Liver (tissue), 9 donors: ENCODE data around the gene CNP. TPM values are rescaled to one million over a fixed set of nuclear protein-coding genes. Genes with fewer than 3 reads are reported as not detected.

Source experiments
- DNase-seq: peaks from one replicate; pipeline ENCODE4 v3.0.0-alpha.2; 2017; ENCODE audit warnings: low spot score
- H3K27ac ChIP-seq, 2 donors: one replicate each; pipeline ENCODE4 v1.7.0; 2013; ENCODE audit warnings: inconsistent platforms in 2 of 2, low read length in 2 of 2, control low read depth in 1 of 2, low read depth in 1 of 2, mild to moderate bottlenecking in 1 of 2
- H3K27me3 ChIP-seq, 4 donors: one replicate each; pipeline versions ENCODE4 v1.6.1 to v1.7.0; 2013; ENCODE audit warnings: low read length in 3 of 4, inconsistent platforms in 1 of 4, mild to moderate bottlenecking in 1 of 4, moderate library complexity in 1 of 4; ENCODE audit not compliant: control insufficient read depth in 4 of 4, insufficient read depth in 4 of 4
- H3K36me3 ChIP-seq, 4 donors: one replicate each; pipeline versions ENCODE4 v1.6.1 to v1.7.0; 2013; ENCODE audit warnings: low read length in 3 of 4, mild to moderate bottlenecking in 3 of 4, low read depth in 1 of 4, moderate library complexity in 1 of 4; ENCODE audit not compliant: control insufficient read depth in 4 of 4, insufficient read depth in 3 of 4
- H3K4me1 ChIP-seq, 4 donors: one replicate each; pipeline versions ENCODE4 v1.6.1 to v1.7.0; 2013; ENCODE audit warnings: low read length in 3 of 4, mild to moderate bottlenecking in 3 of 4, moderate library complexity in 1 of 4; ENCODE audit not compliant: control insufficient read depth in 4 of 4, insufficient read depth in 4 of 4
- H3K4me3 ChIP-seq, 3 donors: one replicate each; pipeline versions ENCODE4 v1.6.1 to v1.7.0; 2013; ENCODE audit warnings: low read length in 3 of 3, control low read depth in 1 of 3, low read depth in 1 of 3, mild to moderate bottlenecking in 1 of 3
- H3K9ac ChIP-seq, 2 donors: one replicate each; pipeline ENCODE4 v1.7.0; 2013; ENCODE audit warnings: low read length in 2 of 2, mild to moderate bottlenecking in 2 of 2, moderate library complexity in 2 of 2, control low read depth in 1 of 2, low read depth in 1 of 2
- H3K9me3 ChIP-seq, 4 donors: one replicate each; pipeline versions ENCODE4 v1.6.1 to v1.7.0; 2013; ENCODE audit warnings: low read length in 3 of 4; ENCODE audit not compliant: control insufficient read depth in 4 of 4
- CTCF ChIP-seq: fragments of 150-350 bp; IDR thresholded peaks from 2 replicates; pipeline ENCODE4 v1.5.1; 2017; ENCODE audit warnings: improper control_type of control experiment, low read depth, low read length; ENCODE audit not compliant: missing input control
- EGR1 ChIP-seq, 2 donors: IDR thresholded peaks; 2 replicates each; pipeline ENCODE4 v1.6.1; 2016 to 2018; ENCODE audit warnings: antibody characterized with exemption in 2 of 2, low read depth in 2 of 2
- FOXA1 ChIP-seq: IDR thresholded peaks from 2 replicates; pipeline ENCODE4 v1.6.1; 2016; ENCODE audit warnings: antibody characterized with exemption
- GABPA ChIP-seq, 2 donors: IDR thresholded peaks in 1 of 2; conservative IDR thresholded peaks in 1 of 2; 2 replicates each; pipeline ENCODE4 v1.6.1; 2016; ENCODE audit warnings: antibody characterized with exemption in 2 of 2, mild to moderate bottlenecking in 1 of 2, moderate library complexity in 1 of 2
- HNF4G ChIP-seq: IDR thresholded peaks from 2 replicates; pipeline ENCODE4 v1.6.1; 2016; ENCODE audit warnings: antibody characterized with exemption
- JUND ChIP-seq, 2 donors: IDR thresholded peaks; 2 replicates each; pipeline ENCODE4 v1.6.1; 2016; ENCODE audit warnings: antibody characterized with exemption in 2 of 2
- MAX ChIP-seq: IDR thresholded peaks from 2 replicates; pipeline ENCODE4 v1.6.1; 2016; ENCODE audit warnings: antibody characterized with exemption
- NR2F2 ChIP-seq: IDR thresholded peaks from 2 replicates; pipeline ENCODE4 v1.6.1; 2016; ENCODE audit warnings: antibody characterized with exemption
- RAD21 ChIP-seq, 2 donors: IDR thresholded peaks; 2 replicates each; pipeline ENCODE4 v1.6.1; 2016; ENCODE audit warnings: antibody characterized with exemption in 2 of 2, mild to moderate bottlenecking in 2 of 2
- RXRA ChIP-seq, 2 donors: IDR thresholded peaks; 2 replicates each; pipeline ENCODE4 v1.6.1; 2017 to 2018; ENCODE audit warnings: antibody characterized with exemption in 2 of 2, mild to moderate bottlenecking in 1 of 2
- SP1 ChIP-seq: IDR thresholded peaks from 2 replicates; pipeline ENCODE4 v1.6.1; 2018; ENCODE audit warnings: antibody characterized with exemption, mild to moderate bottlenecking
- TAF1 ChIP-seq: conservative IDR thresholded peaks from 2 replicates; pipeline ENCODE4 v1.6.1; 2016; ENCODE audit warnings: antibody characterized with exemption, mild to moderate bottlenecking
- YY1 ChIP-seq: IDR thresholded peaks from 2 replicates; pipeline ENCODE4 v1.6.1; 2016; ENCODE audit warnings: antibody characterized with exemption, mild to moderate bottlenecking
- WGBS: extraction: QIAGEN DNeasy Blood & Tissue Kit; methylation state at CpG from one replicate; pipeline ENCODE4 v1.1.7; 2013; 5-methylcytosine and 5-hydroxymethylcytosine counted together
- polyA plus RNA-seq, 2 donors: library from polyadenylated mRNA; stranded (reverse) in 1 of 2; unstranded in 1 of 2; fragments of 200-250 nt in 1 of 2; fragments of >200 nt in 1 of 2; fragmentation: Nextera tagmentation in 1 of 2; extraction: Ambion mirVana in 1 of 2; gene quantifications; one replicate each; pipeline versions ENCODE4 v1.2.1 to v1.2.3, GENCODE V29; 2013 to 2015
- total RNA-seq, 2 donors: library from RNA; depleted of rRNA; stranded (reverse); fragments of >200 nt; gene quantifications; one replicate each; pipeline ENCODE4 v1.2.3, GENCODE V29; 2014
- TF ChIP-seq, protein P1 (sequence below): IDR thresholded peaks from 2 replicates; pipeline ENCODE4 v1.6.1; 2016; ENCODE audit warnings: antibody characterized with exemption
- TF ChIP-seq, protein P2 (sequence below): IDR thresholded peaks from 2 replicates; pipeline ENCODE4 v1.6.1; 2016; ENCODE audit warnings: antibody characterized with exemption, mild to moderate bottlenecking
- donor health status: healthy.
- donor health status: healthy.
- donor health status: healthy.
- donor health status: healthy.
- donor health status: healthy.

The CNP gene
- total and polyA plus RNA-seq, 4 donors: 25.3 to 38.3 (median 30.2) TPM

GRCh38 chr17:41919165-41919817 lies 47.3 kb upstream of the CNP start:
- H3K4me3 ChIP-seq: peak overlapping the region in 2 of 3 donors; percentile 36 to 58
- WGBS: 6% methylated on average over 33 of the region's 33 CpGs
- DNase-seq: no peak
- TF ChIP-seq NR2F2: peak; percentile 6
- TF ChIP-seq, protein P1, sequence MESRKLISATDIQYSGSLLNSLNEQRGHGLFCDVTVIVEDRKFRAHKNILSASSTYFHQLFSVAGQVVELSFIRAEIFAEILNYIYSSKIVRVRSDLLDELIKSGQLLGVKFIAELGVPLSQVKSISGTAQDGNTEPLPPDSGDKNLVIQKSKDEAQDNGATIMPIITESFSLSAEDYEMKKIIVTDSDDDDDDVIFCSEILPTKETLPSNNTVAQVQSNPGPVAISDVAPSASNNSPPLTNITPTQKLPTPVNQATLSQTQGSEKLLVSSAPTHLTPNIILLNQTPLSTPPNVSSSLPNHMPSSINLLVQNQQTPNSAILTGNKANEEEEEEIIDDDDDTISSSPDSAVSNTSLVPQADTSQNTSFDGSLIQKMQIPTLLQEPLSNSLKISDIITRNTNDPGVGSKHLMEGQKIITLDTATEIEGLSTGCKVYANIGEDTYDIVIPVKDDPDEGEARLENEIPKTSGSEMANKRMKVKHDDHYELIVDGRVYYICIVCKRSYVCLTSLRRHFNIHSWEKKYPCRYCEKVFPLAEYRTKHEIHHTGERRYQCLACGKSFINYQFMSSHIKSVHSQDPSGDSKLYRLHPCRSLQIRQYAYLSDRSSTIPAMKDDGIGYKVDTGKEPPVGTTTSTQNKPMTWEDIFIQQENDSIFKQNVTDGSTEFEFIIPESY: no peak
- TF ChIP-seq, protein P2, sequence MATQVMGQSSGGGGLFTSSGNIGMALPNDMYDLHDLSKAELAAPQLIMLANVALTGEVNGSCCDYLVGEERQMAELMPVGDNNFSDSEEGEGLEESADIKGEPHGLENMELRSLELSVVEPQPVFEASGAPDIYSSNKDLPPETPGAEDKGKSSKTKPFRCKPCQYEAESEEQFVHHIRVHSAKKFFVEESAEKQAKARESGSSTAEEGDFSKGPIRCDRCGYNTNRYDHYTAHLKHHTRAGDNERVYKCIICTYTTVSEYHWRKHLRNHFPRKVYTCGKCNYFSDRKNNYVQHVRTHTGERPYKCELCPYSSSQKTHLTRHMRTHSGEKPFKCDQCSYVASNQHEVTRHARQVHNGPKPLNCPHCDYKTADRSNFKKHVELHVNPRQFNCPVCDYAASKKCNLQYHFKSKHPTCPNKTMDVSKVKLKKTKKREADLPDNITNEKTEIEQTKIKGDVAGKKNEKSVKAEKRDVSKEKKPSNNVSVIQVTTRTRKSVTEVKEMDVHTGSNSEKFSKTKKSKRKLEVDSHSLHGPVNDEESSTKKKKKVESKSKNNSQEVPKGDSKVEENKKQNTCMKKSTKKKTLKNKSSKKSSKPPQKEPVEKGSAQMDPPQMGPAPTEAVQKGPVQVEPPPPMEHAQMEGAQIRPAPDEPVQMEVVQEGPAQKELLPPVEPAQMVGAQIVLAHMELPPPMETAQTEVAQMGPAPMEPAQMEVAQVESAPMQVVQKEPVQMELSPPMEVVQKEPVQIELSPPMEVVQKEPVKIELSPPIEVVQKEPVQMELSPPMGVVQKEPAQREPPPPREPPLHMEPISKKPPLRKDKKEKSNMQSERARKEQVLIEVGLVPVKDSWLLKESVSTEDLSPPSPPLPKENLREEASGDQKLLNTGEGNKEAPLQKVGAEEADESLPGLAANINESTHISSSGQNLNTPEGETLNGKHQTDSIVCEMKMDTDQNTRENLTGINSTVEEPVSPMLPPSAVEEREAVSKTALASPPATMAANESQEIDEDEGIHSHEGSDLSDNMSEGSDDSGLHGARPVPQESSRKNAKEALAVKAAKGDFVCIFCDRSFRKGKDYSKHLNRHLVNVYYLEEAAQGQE: peak; percentile 17
- H3K4me1 ChIP-seq: peaks cover 8 to 38% (median 25%) of the 10 kb centered on the region in 4 donors
- H3K27me3 ChIP-seq: no peaks in the 10 kb centered on the region
- H3K9me3 ChIP-seq: no peaks in the 10 kb centered on the region
- peak overlapping the region; percentile 94 to 96 for H3K27ac ChIP-seq
- peak overlapping the region; percentile 24 to 41 for H3K9ac ChIP-seq
- H3K36me3 ChIP-seq: no peaks in the 10 kb centered on the region

DNA sequence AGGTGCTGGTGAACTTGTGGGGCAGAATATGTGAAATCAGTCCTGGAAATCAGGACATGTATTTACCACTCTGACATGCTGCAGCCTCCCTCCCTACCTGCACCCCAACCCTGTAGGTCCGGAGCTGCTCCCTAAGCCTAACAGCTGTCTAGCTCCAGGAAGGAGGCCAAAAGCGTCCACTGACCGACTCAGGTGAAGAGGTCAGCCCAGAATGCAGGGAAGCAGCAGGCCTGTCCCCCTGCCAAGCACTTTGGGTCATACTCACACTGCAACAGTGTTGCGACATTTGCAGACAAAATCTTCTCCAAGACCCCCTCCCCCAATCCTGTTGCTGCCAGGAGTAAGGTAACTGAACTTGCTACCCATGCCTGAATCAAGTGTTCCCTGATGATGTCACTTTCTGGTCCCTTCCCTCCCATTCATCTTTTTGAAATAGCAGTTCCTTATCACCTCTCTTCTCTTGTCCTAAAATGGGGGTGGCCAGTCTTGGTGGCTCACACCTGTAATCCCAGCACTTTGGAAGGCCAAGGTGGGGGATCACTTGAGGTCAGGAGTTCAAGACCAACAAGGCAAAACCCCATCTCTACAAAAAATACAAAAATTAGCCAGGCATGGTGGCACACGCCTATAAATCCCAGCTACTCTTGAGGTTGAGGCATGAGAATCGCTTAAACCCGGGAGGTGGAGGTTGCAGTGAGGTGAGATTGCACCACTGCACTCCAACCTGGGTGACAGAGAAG lies 46.6 kb upstream of the CNP start:
- Histone ChIP-seq H3K27me3 (no peaks in the 10 kb centered on the region), H3K9ac (peak overlapping the region; percentile 24 to 41)
- no peak for DNase-seq
- TF ChIP-seq MAX: peak; percentile 62
- TF ChIP-seq JUND (IDR thresholded peaks at IDR 0.05): peak; percentile 89 to 97
- TF ChIP-seq EGR1 (IDR thresholded peaks at IDR 0.05; ENCODE audit: low read depth in 2 of 2): peak in 1 of 2 donors; percentile 46
- TF ChIP-seq YY1: peak; percentile 63
- TF ChIP-seq GABPA (IDR thresholded peaks at IDR 0.05 in 1 of 2, conservative IDR thresholded peaks at IDR 0.05 in 1 of 2): peak in 1 of 2 donors; percentile 70
- peak; percentile 28 for TF ChIP-seq FOXA1
- peak; percentile 97 to 99 for TF ChIP-seq RXRA (IDR thresholded peaks at IDR 0.05)
- peak; percentile 88 for TF ChIP-seq SP1
- no peak for TF ChIP-seq TAF1
- TF ChIP-seq RAD21 (IDR thresholded peaks at IDR 0.05): peak; percentile 5 to 35
- TF ChIP-seq, protein P2: no peak
- TF ChIP-seq, protein P1: peak; percentile 67
- no peak for TF ChIP-seq CTCF
- peak; percentile 85 for TF ChIP-seq NR2F2
- TF ChIP-seq HNF4G: peak; percentile 55

More for the DNA sequence above, 46.6 kb upstream of the CNP start:
- 48% methylated on average over 7 of the region's 7 CpGs for WGBS
- H3K36me3 ChIP-seq: no peaks in the 10 kb centered on the region
- peak overlapping the region; percentile 85 to 96 for H3K27ac ChIP-seq
- no peak overlapping the region for H3K4me3 ChIP-seq
- no peaks in the 10 kb centered on the region for H3K9me3 ChIP-seq
- peaks cover 8 to 30% (median 19%) of the 10 kb centered on the region in 4 donors for H3K4me1 ChIP-seq
